ENCODE data around the gene CDK13.

DNA sequence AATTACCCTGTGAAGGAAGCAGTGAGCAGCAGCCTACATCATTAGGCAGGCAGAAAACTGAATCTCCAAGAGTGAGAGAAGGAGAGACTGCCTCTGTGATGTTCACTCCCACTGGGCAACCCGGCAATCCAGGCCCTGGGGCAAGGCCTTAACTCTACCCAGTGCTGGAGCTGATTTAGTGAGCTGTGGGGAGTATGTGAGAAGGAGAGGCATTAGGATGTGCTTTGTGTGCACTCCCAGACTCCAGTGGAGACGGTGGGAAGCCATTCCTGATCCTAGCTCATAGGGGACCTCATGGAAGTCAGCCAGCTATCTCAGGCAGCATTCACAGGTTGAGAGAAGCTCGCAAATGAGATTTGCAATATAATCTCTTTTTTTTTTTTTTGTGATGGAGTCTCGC is 41.1 kb upstream of the CDK13 start:
- TF ChIP-seq POLR2A (IDR thresholded peaks at IDR 0.05; ENCODE audit: low read depth) = no peak
- TF ChIP-seq, protein P1, sequence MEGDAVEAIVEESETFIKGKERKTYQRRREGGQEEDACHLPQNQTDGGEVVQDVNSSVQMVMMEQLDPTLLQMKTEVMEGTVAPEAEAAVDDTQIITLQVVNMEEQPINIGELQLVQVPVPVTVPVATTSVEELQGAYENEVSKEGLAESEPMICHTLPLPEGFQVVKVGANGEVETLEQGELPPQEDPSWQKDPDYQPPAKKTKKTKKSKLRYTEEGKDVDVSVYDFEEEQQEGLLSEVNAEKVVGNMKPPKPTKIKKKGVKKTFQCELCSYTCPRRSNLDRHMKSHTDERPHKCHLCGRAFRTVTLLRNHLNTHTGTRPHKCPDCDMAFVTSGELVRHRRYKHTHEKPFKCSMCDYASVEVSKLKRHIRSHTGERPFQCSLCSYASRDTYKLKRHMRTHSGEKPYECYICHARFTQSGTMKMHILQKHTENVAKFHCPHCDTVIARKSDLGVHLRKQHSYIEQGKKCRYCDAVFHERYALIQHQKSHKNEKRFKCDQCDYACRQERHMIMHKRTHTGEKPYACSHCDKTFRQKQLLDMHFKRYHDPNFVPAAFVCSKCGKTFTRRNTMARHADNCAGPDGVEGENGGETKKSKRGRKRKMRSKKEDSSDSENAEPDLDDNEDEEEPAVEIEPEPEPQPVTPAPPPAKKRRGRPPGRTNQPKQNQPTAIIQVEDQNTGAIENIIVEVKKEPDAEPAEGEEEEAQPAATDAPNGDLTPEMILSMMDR (IDR thresholded peaks at IDR 0.05) = no peak
